ENCODE data around the gene VCX2.
"Not testable (repeated sequence)": the region's sequence is repeated elsewhere in the genome, so short reads cannot be mapped to it uniquely, and the experiment has no call there.

The VCX2 gene
- 0 reads per million in 3 experiments for total RNA-seq

GRCh38 chrX:8171169-8171568 is at the start of gene VCX2:
TSS of gene VCX2 (minus strand) at chrX:8171267. CDS start at chrX:8170643, 624 bp downstream.
- not testable (repeated sequence) for DNase-seq

- DNase-seq = no peak
Observed at GRCh38 chrX:8204943-8205342, 33.9 kb upstream of the VCX2 start.

GRCh38 chrX:8204169-8204935 is 33.3 kb upstream of the VCX2 start:
- no peak for DNase-seq

DNA sequence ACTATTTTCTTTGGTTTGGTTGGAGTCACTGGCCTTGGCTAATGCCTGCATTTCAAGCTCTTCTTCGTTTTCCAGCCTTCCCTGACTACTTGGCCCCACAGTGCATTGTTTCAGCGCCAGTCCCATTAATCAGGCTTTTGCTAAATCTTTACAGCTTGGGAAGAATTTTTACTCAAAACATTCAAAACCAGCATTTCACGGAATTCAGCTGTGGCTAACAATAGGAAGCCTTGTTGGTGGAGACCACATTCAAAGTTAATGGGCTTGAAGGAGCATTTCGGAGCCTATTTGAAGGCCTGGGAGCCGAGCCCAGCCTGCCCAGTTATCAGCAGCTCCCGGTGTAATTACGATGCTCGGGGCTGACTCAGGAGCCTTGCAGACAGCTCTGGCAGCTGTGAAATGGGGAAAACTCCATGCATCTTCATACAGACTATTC is 30.8 kb upstream of the VCX2 start:
- no peak for DNase-seq

DNA sequence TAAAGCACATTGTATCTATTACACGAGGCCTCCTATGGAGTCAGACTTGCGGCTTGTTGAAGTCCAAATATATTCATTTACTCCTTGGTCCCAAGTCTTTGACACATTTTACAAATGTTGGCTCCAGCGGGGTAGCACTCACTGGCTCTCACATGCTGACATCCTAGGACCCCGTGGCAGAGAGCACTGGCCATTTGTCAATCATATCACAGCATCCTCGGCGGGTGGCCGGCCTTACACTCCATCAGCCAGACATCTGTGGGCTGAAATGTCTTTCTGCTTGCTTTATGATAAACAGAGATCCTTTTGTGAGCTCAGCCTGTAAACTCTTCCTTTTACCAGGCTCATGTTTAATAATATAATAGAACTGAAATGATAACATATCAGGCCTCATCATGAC is 25.7 kb upstream of the VCX2 start:
- no peak for DNase-seq

DNA sequence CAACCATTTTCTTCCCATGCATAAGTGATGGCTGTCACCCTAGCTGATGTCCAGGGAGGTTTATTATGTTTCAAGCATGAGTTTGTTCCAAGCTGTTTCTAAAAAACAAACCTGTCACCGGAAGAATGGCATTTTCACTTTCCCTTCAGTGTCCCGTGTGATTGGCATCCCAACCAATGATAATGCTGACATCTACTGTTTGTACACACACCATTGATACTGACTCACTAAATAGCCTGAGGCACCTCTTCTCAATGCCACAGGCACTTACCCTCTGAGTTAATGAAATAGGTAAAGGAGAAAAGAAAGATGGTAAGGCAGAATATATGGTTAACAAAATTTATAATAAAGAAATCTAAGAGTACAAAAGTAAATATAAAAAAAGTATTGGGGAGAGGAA is 23.1 kb upstream of the VCX2 start:
- no peak for DNase-seq

DNA sequence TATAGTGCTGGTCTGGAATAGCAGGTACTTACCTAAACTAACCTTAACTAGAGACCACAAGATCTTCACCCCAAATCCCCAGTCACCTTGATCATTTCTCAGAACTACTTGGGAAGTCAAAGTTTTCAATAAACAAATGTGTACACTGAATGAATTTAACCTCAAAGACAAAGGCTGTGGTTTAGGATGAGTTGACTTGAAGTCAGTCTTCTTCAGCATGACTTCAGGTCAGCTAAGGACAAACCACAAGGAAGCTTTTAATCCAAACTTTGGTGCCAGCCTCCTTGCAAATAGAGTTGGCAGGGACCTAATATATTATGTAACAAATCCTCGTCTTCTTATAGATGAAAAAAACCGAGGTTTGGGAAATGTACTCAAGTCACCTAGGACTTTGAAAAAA is 21.2 kb upstream of the VCX2 start:
- DNase-seq = no peak

DNA sequence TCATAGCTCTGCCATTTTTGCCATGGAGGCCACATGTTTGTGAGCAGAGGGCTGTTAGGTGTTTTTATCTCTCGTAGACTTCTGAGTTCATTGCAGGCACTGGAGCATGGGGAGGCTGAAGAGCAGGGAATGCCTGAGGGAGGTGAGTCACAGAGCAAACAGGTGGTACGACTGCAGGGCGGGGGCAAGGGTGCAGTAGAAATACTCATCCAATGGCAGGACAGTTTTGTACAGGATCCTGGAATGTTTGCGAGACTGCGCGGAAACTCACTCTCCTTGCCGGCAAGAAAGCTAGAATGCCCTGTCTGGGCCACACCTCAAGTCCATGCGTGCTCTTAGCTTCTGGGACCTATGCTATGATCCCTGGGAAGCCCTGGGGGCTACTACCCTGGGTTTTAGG is 20.0 kb upstream of the VCX2 start:
- no peak for DNase-seq

DNA sequence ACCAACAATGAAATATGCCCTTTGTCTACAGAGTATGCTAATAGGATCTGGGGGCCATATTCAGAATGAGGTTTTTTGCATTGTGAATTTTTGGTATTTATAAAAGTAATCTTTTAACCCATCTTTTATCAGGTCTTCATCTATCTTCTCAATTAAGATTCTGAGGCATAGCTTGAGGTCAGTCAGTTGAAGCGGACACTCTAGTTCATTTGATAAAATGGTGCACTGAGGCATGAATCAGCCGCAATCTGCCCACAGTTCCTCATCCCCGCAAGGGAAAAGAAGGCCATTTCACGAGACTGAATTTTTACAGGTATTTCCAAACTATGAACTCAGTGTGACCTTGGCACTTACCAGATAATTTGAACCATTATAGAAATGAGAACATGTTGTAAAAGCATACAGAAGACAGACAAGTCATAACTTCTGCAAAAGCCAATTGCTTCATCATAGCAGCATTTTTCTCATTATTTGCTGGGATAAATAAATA is 19.3 kb upstream of the VCX2 start:
- DNase-seq = no peak

- no peak for DNase-seq
Observed at GRCh38 chrX:8189096-8189830, 18.2 kb upstream of the VCX2 start.

DNA sequence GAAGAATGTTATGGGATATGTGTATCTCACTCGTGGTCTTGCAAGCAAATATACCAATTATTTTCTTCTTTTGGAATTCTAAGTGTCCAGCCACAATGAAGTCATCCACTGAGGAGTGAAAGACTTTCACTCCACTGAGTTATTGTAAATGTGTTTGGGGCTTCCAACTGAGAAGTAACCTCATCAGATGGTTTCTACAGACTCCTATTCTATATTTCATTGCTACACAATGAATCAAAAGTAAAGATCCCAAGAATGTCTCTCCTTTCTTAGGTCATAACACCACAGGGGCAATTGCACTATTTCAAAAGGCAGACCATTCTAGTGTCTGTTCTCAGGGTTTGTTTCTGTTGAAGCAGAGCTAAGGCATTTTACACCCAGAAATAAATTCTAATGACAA is 12.3 kb upstream of the VCX2 start:
- no peak for DNase-seq

DNA sequence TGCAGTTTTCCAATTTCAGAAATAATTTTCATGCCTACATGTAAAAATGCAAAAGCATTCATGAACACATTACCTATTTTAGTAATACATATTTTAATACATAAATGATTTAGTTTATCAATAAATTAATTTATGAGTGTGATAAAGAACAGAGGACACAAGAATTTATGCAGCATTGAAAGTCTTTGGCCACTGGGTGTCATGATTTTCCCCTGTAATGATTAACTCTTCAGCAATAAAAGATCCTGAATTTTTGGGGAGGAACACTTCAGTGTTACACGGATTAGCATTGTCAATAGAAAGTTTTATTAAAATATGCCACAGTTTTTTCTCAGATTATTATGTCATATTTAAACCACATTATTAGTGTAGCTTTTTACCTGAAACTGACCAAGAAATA is 8.6 kb upstream of the VCX2 start:
- no peak for DNase-seq

DNA sequence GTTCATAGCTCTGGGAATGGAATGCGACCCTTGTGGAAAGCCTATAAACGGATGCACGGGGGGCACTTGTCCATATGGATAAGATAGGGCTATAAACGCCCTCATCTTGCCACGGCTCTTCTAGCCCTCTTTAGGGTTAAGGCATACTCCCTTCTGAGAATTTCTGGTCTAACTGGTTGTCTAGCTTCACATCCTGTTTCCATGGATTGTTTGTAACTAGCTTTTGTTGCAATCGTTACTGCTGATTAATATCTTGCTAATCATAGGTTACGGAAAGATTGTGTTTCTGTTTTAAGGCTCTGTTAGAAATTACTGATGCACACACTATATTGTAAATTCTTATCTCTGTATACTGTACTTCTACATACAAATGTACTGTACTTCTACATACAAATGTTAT is 17.1 kb downstream of the VCX2 start:
- not testable (repeated sequence) for DNase-seq

GRCh38 chrX:8147226-8147625 is 23.8 kb downstream of the VCX2 start:
- no peak for DNase-seq

DNA sequence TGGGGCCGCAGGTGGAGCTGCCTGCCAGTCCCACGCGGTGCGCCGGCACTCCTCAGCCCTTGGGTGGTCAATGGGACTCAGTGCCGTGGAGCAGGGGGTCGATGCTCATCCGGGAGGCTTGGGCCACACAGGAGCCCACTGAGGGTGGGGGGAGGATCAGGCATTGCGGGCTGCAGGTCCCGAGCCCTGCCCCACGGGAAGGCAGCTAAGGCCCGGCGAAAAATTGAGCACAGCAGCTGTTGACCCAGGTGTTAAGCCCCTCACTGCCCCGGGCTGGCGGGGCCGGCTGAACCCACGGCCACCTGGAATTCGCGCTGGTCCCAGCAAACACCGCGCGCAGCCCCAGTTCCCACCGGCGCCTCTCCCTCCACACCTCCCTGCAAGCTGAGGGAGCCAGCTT is 26.1 kb downstream of the VCX2 start:
- DNase-seq = no peak

- DNase-seq = no peak
Observed at GRCh38 chrX:8141896-8142295, 29.2 kb downstream of the VCX2 start.

GRCh38 chrX:8140986-8141744 is 29.9 kb downstream of the VCX2 start:
- DNase-seq = no peak

GRCh38 chrX:8139716-8140115 is 31.4 kb downstream of the VCX2 start:
- DNase-seq = no peak

GRCh38 chrX:8138252-8138651 is 32.8 kb downstream of the VCX2 start:
- DNase-seq = no peak

DNA sequence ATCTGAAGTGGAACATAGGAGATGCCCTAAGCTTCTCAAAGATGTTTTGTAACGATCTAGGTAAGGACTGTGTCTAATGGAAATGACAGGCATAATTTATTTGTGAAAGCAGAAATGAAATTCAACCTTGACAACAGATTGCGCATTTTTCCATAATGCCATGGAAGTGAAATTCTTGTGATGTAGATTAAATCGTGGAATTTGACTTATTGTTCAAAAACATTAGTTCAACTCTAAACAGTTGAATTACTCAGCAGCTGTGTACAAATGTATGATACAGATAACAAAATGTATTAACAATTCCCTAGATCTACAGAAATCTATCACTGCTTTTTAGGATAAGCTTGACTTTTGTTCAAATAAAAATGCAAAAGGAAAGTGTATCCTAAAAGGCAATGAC is 44.4 kb downstream of the VCX2 start:
- DNase-seq = no peak

GRCh38 chrX:8126092-8126491 is 45.0 kb downstream of the VCX2 start:
- no peak for DNase-seq

DNA sequence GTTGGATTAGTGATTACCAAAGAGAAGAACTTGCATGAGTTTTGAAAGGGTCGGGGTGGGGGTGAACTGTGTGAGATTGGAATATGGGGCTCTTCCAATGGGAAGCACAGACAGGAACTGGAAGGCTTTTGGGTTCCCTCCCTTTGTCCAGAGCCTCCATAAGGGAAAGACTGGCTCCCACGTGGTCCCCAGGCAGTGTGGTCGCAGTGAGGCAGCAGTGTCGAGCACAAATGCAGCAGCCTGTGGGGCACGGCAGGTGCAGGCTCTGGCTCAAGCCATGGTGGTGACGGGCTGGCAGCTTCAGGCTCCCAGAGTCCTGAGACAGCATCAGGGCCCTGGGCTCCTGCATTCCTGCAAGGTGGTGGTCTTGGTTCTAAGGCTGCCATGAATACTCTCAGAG is 45.5 kb downstream of the VCX2 start:
- no peak for DNase-seq

GRCh38 chrX:8122538-8122937 is 48.5 kb downstream of the VCX2 start:
- no peak for DNase-seq
